HG02571 (cell line): Measurements from ENCODE around the gene RNF20.
"Not testable (repeated sequence)": the region's sequence is repeated elsewhere in the genome, so short reads cannot be mapped to it uniquely, and the experiment has no call there.

Experiments
- ATAC-seq: cut with Tn5 transposase; IDR thresholded peaks from one replicate; pipeline ENCODE4 v1.9.1; 2021; ENCODE audit warnings: mild to moderate bottlenecking, moderate library complexity; ENCODE audit not compliant: unreplicated experiment

RNF20 gene

DNA sequence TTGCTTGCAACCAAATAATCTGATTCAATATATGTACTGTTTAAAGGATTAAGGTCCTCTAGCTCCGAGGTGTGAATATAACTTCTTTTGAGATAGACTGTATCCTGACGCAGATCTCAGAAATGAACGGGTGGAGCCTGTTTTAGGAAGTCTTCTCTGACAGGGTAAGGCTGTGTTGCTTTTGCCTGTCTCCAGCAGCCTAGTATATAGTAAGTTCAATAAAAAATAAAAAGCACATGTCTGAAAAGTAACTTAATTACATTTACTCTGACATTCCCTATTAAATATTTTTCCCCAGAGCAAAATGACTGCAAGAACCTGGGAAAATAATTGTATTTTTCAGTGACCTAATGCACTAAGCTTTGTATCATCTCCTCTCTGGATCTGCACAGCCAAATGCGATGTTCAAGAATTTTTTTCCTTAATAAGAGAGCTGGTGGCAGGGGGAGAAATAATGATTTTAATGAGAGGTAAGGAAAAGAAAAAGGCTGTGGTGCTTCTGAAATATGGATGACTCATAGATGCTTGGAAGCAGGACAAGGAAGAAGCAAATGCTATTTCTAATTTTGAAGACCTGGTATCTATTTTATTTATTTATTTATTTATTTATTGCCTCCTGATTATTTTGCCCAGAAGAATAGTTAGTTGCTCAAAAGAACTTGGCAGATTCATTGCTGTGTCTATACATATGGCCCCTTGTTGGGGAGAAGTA lies 53.8 kb downstream of the RNF20 start:
- no peak for ATAC-seq

DNA sequence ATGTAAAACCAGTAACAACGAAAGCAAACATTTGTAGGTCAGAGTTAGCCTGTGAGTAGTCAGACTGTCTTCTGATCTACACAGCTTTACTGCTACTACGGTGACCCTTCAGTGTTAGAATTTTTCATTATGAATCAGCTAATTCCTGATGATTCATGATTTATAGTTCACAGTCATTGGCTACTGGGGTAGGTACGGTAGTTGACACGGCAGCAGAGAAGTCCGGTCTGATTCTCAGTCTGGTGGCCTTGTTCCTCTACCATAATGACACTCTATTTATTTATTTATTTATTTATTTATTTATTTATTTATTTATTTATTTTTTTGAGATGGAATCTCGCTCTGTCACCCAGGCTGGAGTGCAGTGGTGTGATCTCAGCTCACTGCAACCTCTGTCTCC lies 56.4 kb downstream of the RNF20 start:
- not testable (repeated sequence) for ATAC-seq

DNA sequence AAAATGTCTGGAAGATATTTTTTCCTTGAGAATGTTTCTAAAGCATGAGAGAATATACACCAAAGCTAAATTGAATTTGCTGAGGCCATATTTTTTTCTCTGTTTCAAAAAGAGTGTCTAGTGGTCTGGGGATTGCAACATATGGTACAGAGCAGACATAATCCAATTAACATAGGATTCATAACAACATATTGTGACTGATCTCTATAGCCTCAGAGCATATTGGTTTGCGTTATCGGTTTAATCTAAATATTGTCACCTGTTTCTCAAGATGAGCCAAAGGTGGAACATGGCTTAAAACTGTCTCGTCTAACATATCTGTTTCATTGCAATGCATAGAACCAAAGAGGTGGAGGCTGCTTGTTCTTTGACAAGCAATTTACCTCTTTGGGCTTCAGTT lies 57.2 kb downstream of the RNF20 start:
- no peak for ATAC-seq

DNA sequence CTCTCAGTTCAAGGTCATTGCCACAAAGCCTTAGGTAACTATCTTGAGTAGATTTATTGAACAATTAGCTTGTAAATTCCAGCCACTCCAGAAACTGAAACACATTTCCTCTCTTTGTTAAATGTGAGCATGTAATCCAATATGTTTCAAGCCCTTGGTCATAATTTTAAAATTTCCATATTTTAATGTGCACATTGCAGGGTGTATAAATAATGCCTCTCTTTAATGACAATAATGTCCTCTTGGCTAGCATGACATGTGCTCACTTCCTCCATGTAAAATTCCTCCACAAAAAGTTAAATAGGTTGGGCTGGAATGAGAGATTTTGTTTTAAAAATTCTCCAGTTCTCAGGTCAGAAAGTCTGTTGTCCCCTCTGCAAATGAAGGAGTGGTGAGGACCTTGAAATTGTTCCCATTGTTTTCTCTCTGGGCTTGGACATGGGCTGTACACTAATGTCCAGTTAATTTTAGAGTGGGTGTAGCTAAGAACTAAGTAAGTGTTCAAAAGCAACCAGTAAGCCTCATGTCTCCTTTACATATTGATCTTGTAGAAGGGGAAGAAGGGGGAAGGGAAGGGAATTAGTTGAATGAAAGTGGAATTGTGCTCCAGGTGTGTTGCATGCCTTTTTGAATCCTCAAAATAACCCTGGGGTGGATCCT lies 58.3 kb downstream of the RNF20 start:
- ATAC-seq, result no peak

DNA sequence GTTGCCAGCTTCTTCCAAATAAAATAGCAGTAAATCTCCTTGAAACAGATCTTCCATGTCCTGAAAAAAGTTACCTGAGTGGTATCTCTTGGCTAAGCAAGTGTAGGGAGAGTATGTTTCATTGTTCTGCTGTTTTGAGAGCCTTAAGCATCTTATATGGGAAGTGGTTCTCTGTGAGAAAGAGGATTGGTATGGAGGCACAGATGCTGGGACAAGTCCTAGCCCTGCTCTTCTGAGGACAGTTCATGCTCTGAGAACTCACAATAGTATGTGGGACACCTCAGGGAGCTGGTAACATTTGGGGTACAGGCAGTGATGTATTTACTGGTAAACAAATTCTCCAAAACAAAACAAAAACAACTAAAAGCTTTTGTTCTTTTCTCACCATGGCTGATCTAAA lies 59.1 kb downstream of the RNF20 start:
- ATAC-seq, result no peak

DNA sequence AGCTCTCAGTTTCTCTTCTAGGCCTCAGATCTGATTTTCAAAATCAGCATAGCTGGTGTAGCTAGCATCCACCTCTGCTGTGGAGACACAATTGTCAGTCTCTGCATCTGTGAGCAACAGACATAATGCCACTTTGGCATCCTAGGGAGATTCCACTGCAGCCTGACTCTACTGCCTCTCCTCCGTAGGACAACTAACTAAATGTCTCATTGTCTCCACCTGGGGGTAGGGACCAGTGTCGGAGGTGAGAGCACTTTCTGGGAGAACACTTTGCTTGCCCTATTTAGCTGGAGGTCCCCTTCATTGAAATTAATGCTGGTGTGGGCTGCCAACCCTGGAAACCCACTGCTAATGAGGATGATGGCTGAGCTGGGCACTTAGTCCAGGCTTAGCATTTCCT lies 59.7 kb downstream of the RNF20 start:
- ATAC-seq, result no peak

DNA sequence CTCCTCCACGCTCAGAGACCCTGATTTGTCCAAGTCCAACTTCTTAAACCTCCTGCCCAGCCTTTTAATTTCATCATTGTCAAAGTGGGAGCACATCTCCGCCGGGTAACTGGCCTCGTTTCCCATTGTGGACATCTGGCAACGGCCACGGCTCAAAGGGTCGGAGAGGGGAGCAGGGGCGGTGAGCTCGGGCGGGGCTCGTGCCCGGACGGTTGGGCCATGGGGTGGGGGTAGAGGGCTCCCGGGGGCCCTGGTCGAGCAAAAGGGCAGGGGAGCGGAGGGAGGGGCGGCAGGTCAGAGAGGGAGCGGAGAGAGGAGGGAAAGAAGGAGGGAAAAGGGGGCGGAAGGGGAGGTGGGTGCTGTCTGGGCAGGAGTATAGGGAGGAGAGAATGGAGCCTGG lies 61.1 kb downstream of the RNF20 start, which contains the start of gene PPP3R2:
Gene PPP3R2, minus strand, starts transcription at position 174 of the 400 bp plus-strand sequence. Its CDS starts 48 bp downstream, at position 126.
- ATAC-seq, result no peak

DNA sequence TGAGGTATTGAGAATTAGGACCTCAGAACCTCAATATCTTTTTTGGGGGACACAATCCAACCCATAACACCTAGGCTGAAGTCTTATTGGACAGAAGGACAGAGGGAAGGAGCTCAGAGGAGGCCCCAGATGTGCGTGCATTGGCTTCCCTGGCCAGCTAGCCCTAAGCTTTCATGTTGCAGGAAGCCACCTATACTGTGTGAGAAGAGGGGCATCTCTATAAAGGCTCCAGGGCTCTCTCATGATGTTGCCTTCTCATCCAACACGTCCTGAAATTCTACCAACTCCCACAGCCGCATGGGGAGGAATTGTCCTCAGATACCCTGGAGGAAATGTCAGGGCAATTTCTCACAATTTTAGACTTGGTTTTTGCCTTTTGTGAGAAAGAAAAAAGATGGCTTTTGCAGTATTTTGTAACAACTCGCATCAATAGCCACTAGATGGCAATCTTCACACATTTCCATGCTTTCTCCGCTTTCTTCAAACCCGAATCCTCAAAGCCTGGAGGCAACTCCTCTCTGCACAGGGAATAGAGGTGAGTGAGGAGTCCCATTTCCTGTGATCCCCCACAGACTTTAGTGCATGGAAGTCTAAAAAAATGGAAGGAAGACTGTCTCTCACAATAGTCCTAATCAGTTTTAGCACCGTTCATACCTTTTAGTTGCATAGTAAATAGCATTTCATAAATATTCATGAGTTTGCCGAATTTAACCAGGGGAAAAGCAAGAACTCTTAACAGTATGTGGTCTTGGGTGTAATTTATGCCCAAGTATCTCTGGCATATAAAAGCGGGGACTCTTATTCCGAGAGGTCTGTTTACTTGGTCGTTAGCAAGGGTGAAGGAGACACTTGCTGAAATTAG lies 68.5 kb downstream of the RNF20 start:
- ATAC-seq, result no peak

DNA sequence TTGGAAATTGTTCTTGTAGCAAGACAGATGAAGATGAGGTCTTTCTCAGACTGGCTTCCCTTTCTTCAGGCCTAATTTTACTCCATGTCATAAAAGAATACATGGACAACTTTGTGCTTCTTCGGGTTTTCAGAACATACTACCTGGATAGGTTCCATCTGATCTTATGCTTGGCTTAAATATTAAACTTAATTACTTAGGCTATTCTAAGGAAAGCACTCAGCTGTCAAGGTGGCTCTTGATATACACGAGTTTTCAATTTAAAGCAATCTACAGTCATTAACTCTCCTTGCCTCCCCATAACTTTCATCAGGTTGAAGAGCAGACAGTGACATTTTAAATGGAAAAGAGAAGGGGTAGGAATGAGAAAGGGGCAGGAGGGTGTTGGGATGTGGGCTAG lies 70.6 kb downstream of the RNF20 start:
- ATAC-seq, result no peak

DNA sequence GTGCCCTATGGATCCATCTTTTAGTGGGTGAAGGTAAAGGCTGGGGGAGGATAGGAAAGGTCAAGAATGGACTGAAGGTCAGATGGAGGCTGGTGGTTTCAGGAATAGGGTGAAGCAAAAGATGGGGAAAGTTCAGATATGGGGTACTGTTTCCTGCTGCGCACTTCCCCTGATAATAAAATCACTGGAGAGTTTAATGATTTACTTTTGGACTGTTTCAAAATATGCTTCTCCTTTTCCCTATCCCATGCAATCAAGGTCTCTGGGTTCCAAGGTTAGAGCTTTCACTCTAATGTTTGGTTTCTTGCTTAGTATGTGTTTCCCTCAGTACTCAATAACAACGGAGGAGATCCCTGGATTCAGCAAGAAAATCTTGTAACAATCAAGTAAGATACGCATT lies 71.9 kb downstream of the RNF20 start:
- no peak for ATAC-seq
